Measurements from ENCODE around the gene TMX1.
"Not testable (repeated sequence)": the region's sequence is repeated elsewhere in the genome, so short reads cannot be mapped to it uniquely, and the experiment has no call there.

Gene TMX1, protein sequence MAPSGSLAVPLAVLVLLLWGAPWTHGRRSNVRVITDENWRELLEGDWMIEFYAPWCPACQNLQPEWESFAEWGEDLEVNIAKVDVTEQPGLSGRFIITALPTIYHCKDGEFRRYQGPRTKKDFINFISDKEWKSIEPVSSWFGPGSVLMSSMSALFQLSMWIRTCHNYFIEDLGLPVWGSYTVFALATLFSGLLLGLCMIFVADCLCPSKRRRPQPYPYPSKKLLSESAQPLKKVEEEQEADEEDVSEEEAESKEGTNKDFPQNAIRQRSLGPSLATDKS

GRCh38 chr14:51239813-51240803 is at the start of gene TMX1:
TMX1 (plus strand) TSS chr14:51240247; CDS start chr14:51240293, 46 bp downstream.
- peak; percentile 98 for DNase-seq

GRCh38 chr14:51201890-51202289 is 38.2 kb upstream of the TMX1 start:
- no peak for DNase-seq

DNA sequence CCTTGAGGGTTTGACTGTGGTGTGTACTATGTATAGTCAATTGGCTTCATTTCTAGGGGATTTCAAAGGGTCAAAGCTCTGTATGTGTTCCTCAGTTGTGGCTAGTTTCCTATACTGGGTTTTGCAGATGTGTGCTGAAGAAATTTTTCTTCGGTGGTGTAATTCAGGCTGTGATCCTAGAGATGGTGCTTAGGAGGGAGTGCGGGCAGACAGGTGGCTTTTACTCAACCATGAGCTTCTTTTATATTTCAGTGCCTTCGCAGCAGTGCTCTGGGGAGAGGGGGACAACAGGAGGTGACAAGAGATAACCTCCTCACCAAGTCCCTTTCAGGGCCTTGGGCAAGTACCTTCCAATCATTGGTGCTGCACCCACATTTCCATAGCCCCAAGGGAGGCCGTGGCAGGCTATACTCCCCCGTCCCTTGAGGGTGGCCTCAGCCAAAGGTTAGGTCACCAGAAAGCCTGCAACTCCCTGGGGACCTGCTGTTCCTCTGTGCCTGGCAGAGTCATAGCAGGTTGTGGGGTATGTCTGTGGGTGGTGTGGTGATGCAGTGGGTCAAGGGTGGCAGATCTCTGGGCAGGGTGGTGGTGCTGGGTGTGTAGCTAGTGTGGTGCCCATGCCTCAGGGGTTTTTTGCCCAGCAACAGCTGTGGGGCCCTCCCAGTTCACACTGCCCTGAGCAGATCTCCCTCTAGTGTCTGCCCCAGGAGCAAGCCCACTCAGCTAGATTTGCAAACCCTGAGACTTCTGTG is 37.0 kb upstream of the TMX1 start:
- no peak for DNase-seq

GRCh38 chr14:51203881-51204280 is 36.2 kb upstream of the TMX1 start:
- no peak for DNase-seq

DNA sequence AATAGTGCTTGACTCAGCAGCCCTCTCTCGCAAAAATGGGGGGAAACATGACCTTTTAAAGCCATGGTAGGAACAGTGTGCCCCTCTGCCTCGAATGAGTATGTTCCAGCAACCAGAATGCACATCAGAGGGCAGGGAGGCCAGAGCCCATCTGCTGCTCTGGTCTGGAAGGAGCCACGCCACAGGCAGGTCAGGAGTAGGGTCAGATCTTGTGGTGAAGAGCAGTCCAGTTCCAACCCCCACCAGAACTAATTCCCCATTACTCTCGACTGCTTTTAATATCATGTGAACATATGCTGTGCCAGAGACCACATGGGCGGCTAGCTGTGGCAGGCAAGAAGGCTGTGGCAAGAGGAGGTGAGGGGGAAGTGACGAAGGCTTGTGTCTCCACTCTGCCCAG is 34.6 kb upstream of the TMX1 start:
- DNase-seq = no peak

DNA sequence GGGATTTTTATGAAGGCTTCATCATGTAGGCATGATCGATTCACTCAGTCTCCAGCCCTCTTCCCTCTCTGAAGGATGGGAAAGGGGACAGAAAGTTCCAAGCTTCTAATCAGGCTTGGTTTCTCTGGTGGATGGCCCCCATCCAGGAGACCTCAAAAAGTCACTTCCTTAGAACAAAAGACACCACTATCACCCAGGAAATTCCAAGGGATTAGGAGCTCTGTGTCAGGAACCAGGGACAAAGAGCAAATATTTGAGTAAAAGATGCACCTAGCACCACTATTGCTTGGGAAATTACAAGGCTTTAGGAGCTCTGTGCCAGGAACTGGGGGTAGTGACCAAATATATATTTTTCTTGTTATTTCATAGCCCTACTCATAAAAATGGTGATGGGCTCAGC is 33.6 kb upstream of the TMX1 start:
- no peak for DNase-seq

DNA sequence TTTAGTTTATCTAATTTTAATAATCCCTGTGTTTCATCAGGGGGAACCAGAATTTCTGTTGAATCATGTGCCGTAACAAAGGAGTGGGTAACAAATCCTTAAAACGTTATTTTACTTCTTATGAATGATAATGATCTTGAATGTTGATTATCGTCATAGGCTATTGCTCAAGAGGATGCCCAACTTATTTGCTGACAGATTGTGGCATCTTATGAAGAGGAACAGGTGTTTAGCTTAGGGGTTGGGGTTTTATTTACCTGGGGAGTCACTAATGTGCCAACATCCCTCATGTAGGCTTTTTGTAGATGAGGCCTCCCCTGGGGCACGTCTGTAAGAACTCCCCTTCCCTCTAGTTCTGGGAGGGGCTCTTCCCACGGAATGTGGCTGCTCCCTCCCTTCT is 32.4 kb upstream of the TMX1 start:
- DNase-seq = no peak

DNA sequence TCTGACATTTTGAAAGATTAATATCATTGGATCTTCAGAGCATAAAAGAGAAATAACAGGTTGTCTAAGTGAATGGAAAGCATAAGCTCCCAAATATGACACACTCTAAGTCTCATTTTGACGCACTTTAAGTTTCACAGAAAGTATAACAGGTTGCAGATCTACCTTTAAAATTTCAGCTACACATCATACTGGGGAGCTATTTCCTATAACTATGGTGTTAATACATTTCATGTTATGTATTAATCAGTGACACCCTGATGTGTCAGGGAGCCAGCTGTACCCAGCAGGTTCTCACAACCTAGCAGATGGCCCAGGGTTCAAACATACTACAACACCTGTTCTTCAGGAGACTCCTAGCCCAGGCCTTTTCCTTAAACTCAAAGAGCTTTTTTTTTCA is 31.1 kb upstream of the TMX1 start:
- DNase-seq = no peak

- no peak for DNase-seq
These were observed 30.6 kb upstream of the TMX1 start for GRCh38 chr14:51209457-51209856.

DNA sequence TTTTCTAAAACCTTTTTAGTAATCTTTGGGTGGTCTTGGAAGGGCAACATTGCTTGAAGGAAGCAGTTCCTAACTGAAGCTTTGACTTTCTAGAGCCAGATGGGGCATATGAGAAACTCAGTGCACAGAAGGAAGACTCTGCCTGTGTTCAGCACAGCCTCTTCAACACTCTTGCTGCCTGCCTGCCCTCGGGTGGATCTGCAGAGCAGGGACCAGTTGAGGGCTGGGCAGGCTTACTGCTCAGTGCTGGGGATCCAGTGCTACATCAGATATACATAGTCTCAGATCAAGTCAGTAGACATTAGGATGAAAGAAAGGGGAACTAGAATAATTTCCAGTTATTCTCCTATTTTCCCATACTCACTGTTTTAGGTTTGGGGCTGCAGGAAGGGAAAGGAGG is 29.5 kb upstream of the TMX1 start:
- DNase-seq = no peak

- DNase-seq = no peak
These were observed 28.9 kb upstream of the TMX1 start for GRCh38 chr14:51211149-51211548.

DNA sequence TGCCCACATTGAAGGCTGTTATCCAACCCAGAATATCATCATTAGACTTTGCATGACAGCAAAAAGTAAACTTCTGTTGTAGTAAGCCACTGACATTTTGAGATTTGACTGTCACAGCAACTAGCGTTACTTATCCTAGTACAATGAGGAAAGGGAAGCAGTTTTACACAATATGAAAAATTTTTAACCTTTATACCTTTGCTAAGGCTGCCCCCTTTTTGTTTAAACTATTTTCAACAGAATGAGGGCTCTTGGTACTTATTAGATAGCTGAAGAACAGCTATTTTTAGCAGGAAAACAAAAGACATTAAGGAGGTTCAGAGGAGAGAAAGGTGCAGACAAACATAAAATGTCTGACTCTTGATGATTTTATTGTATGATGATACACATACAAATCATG is 23.4 kb upstream of the TMX1 start:
- no peak for DNase-seq

GRCh38 chr14:51219473-51220448 is 20.3 kb upstream of the TMX1 start:
- no peak for DNase-seq

- not testable (repeated sequence) for DNase-seq
These were observed 16.6 kb upstream of the TMX1 start for GRCh38 chr14:51223463-51223862.

DNA sequence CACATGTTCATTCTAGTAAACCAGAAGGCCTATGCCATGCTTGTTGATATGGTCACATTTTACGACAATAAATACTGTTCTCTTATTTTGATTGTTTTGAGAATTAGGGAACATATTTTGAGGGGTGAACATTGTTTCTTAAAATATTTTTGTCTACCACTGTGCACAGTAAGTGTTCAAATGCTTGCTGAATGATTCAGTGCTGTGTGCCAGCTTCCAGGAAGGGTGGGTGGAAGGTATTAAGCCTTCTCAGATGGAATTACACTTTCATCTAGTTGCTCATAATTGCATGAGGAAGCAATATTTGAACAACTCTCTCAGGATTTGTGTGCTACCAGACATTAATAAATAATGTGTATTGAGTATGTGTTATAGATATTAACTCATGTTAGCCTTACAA is 15.5 kb upstream of the TMX1 start:
- DNase-seq = no peak

- no peak for DNase-seq
These were observed 14.3 kb upstream of the TMX1 start for GRCh38 chr14:51225751-51226150.

DNA sequence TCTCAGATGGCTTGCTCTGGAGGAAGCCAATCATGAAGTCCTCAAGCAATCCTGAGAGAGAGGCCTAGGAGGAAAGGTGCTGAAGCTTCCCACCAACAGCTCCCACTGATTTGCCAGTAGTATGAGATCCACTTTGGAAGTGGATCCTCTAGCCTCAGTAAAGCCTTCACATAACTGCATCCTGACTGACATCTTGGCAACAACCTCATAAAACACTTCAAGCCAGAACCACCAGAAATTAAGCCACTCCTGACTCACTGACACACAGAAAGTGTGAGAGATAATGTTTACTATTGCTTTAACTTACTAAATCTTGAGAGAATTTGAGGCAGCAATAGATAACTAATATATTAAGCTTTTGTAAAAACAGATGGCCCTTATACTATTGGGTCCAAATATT is 11.7 kb upstream of the TMX1 start:
- DNase-seq = no peak

DNA sequence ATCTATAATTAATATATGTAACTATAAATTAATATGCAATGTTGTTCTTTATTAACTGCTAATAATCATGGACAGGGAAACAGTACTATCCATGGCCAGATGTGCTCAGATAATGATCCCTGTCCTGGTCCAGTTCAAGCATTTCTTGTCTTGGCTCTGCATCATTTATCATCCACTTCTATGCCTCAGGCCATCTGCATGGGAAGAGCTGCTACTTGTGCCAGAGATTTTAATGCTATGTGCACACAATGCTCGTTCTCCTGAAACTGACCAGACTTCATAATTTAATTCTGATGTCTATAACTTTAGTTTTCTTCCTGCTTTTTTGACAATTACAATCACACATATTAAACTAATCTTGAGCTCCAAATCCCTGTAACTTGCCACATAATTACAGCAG is 11.2 kb upstream of the TMX1 start:
- DNase-seq = no peak

- DNase-seq = peak; percentile 67
These were observed 3.7 kb upstream of the TMX1 start for GRCh38 chr14:51236314-51236713.

GRCh38 chr14:51240804-51241380 is 845 bp downstream of the TMX1 start:
- DNase-seq = no peak

GRCh38 chr14:51242545-51243490 is 2.8 kb downstream of the TMX1 start:
- DNase-seq = no peak
